GM12892 (cell line): ENCODE results near the gene NID1.

Experiments used
- POLR2A ChIP-seq: IDR thresholded peaks from 2 replicates; pipeline ENCODE4 v1.6.1; 2011; ENCODE audit warnings: low read depth, low read length, control low read depth
- TAF1 ChIP-seq: IDR thresholded peaks from 2 replicates; pipeline ENCODE4 v1.6.1; 2011; ENCODE audit warnings: low read depth, mild to moderate bottlenecking, control low read depth, low read length, borderline replicate concordance

- TF ChIP-seq TAF1 (no peak), POLR2A (no peak)
Observed at GRCh38 chr1:236059011-236059410, 5.9 kb downstream of the NID1 start.
